ENCODE measurements around the gene AKR7A2. TPM values are rescaled to one million over a fixed set of nuclear protein-coding genes. Genes with fewer than 3 reads are reported as not detected.
"Not testable (repeated sequence)": the region's sequence is repeated elsewhere in the genome, so short reads cannot be mapped to it uniquely, and the experiment has no call there.

AKR7A2 gene
- total and polyA plus RNA-seq, 10 of the 15 experiments (the other 5 are each of a cell fraction or from before 2014, with no cell fraction given): 1.3 to 114 (median 48.0) TPM

- TF ChIP-seq CHD2 (IDR thresholded peaks at IDR 0.05; ENCODE audit: borderline replicate concordance, low read depth, low read length): no peak
- TF ChIP-seq PAX8 (IDR thresholded peaks at IDR 0.05): no peak
Observed at GRCh38 chr1:19306941-19307340, 5.0 kb downstream of the AKR7A2 start (continued).

GRCh38 chr1:19305880-19306279, 6.1 kb downstream of the AKR7A2 start:
- ChIA-PET SMC1A (ENCODE audit: uncharacterized antibody, unreplicated experiment) (no interaction called here), POLR2A (no interaction called here), RAD21 (ENCODE audit: unreplicated experiment) (no interaction called here), CTCF (no interaction called here)
- peaks cover 3% of the 10 kb centered on the region for H3K4me1 ChIP-seq (ENCODE audit: control insufficient read depth, insufficient read depth, low read length)
- no peak for DNase-seq (ENCODE audit: low read depth, low spot score)
- 93% methylated on average over 11 of the region's 11 CpGs for WGBS (ENCODE audit: insufficient coverage, insufficient replicate concordance, low lambda C conversion rate, missing lambda C conversion rate)
- no peak overlapping the region for H2AFZ ChIP-seq (ENCODE audit: control insufficient read depth, low read depth, low read length)
- no peak for ATAC-seq
- no peak for FAIRE-seq
- no peaks in the 10 kb centered on the region for H3K9me3 ChIP-seq (replicated peaks; ENCODE audit: control insufficient read depth, insufficient read depth, low read length)
- no peak overlapping the region for H3K9ac ChIP-seq (ENCODE audit: control insufficient read depth, insufficient read depth, low read length)
- peaks cover 0 to 8% of the 10 kb centered on the region in 2 experiments; a peak in 2 of 4 replicates for H3K36me3 ChIP-seq (ENCODE audit: control insufficient read depth in 2 of 2, insufficient read depth in 2 of 2, low read length in 1 of 2)
- TF ChIP-seq CBFB (IDR thresholded peaks at IDR 0.05; ENCODE audit: low read depth) (no peak), SP1 (IDR thresholded peaks at IDR 0.05; ENCODE audit: low read depth, low read length) (no peak), HDGF (IDR thresholded peaks at IDR 0.05) (no peak), RUNX3 (IDR thresholded peaks at IDR 0.05; ENCODE audit: low read length) (no peak), NKRF (conservative IDR thresholded peaks at IDR 0.05) (no peak), CUX1 (IDR thresholded peaks at IDR 0.05; ENCODE audit: insufficient replicate concordance, low read depth, low read length) (no peak), TCF12 (IDR thresholded peaks at IDR 0.05; ENCODE audit: low read depth, low read length) (no peak), MYB (IDR thresholded peaks at IDR 0.05; ENCODE audit: borderline replicate concordance, low read depth, low read length) (no peak)
- in situ Hi-C loops (cut with MboI) (no loop called here), intact Hi-C loops (cut with micrococcal nuclease; ENCODE audit: unreplicated experiment) (no loop called here)
- H3K4me3 ChIP-seq: no peak overlapping the region
- H3K27ac ChIP-seq (ENCODE audit: control insufficient read depth, insufficient read depth): no peak overlapping the region
- H3K79me2 ChIP-seq (ENCODE audit: control insufficient read depth, insufficient read depth, low read length): peaks cover under 1% of the 10 kb centered on the region
- no peak overlapping the region for H3K4me2 ChIP-seq (ENCODE audit: control insufficient read depth, insufficient read depth)
- no TSS peak for BruUV-seq (replicated peaks)
- H3K27me3 ChIP-seq (replicated peaks in 1 of 2; ENCODE audit: control insufficient read depth in 2 of 2, insufficient read depth in 2 of 2, low read length in 1 of 2): no peaks in the 10 kb centered on the region
- H4K20me1 ChIP-seq (ENCODE audit: control insufficient read depth, insufficient read depth): no peaks in the 10 kb centered on the region; the same call in 1 of the 2 replicates

- H3K27me3 ChIP-seq (replicated peaks in 1 of 2; ENCODE audit: control insufficient read depth in 2 of 2, insufficient read depth in 2 of 2, low read length in 1 of 2); H3K4me2 ChIP-seq (ENCODE audit: control insufficient read depth, insufficient read depth); BruUV-seq (replicated peaks); H3K36me3 ChIP-seq (ENCODE audit: control insufficient read depth in 2 of 2, insufficient read depth in 2 of 2, low read length in 1 of 2); H4K20me1 ChIP-seq (ENCODE audit: control insufficient read depth, insufficient read depth); H3K4me3 ChIP-seq; RAD21 ChIA-PET (ENCODE audit: unreplicated experiment); H3K9ac ChIP-seq (ENCODE audit: control insufficient read depth, insufficient read depth, low read length); H3K79me2 ChIP-seq (ENCODE audit: control insufficient read depth, insufficient read depth, low read length); H3K27ac ChIP-seq (ENCODE audit: control insufficient read depth, insufficient read depth); DNase-seq (ENCODE audit: low read depth, low spot score); FAIRE-seq; H3K9me3 ChIP-seq (replicated peaks; ENCODE audit: control insufficient read depth, insufficient read depth, low read length); H3K4me1 ChIP-seq (ENCODE audit: control insufficient read depth, insufficient read depth, low read length); intact Hi-C loops (cut with micrococcal nuclease; ENCODE audit: unreplicated experiment); ATAC-seq; POLR2A ChIA-PET; SMC1A ChIA-PET (ENCODE audit: uncharacterized antibody, unreplicated experiment); in situ Hi-C loops (cut with MboI); H2AFZ ChIP-seq (ENCODE audit: control insufficient read depth, low read depth, low read length): not testable (repeated sequence)
- CTCF ChIA-PET: interaction anchor here (0.8 kb wide), 1 partner anchor 37 kb away, joined by 3 read pairs; no protein-coding TSS in a partner anchor
- WGBS (ENCODE audit: insufficient coverage, insufficient replicate concordance, low lambda C conversion rate, missing lambda C conversion rate): 98% methylated on average over 10 of the region's 10 CpGs
Observed at GRCh38 chr1:19304081-19304480, 7.9 kb downstream of the AKR7A2 start.
